ENCODE measurements around the gene HS1BP3. TPM values are rescaled to one million over a fixed set of nuclear protein-coding genes. Genes with fewer than 3 reads are reported as not detected.

HS1BP3 gene
- total and polyA plus RNA-seq, 2 donors (not counting 3 experiments of a cell fraction or from before 2014, with no cell fraction given), result 27.4 to 33.1 TPM

- Histone ChIP-seq H3K79me2 (ENCODE audit: control insufficient read depth, insufficient read depth, low read length) (no peaks in the 10 kb centered on the region), H3K4me3 (replicated peaks in 1 of 3; ENCODE audit: insufficient read depth in 1 of 3, low read depth in 1 of 3, low read length in 3 of 3) (no peak overlapping the region), H4K20me1 (replicated peaks; ENCODE audit: control insufficient read depth, extremely low read depth, insufficient read depth, low read length) (no peaks in the 10 kb centered on the region), H3K9ac (replicated peaks; ENCODE audit: extremely low read depth, insufficient read depth, low read length) (no peak overlapping the region), H2AFZ (ENCODE audit: low read depth, low read length) (no peak overlapping the region), H3K27me3 (ENCODE audit: control insufficient read depth in 2 of 2, insufficient read depth in 2 of 2, low read length in 2 of 2) (no peaks in the 10 kb centered on the region), H3K4me1 (ENCODE audit: control insufficient read depth, extremely low read depth, insufficient read depth, low read length) (peaks cover 8% of the 10 kb centered on the region), H3K9me1 (replicated peaks; ENCODE audit: control insufficient read depth, extremely low read depth, insufficient read depth, low read length) (no peaks in the 10 kb centered on the region), H3K9me3 (replicated peaks; ENCODE audit: control insufficient read depth, insufficient read depth, low read length) (no peaks in the 10 kb centered on the region), H3K27ac (ENCODE audit: insufficient read depth, low read depth, low read length) (no peak overlapping the region), H3K36me3 (ENCODE audit: control insufficient read depth in 2 of 2, extremely low read depth in 1 of 2, insufficient read depth in 2 of 2, low read length in 2 of 2) (peaks cover 0 to 33% of the 10 kb centered on the region in 2 experiments), H3K4me2 (ENCODE audit: insufficient read depth, low read length) (no peak overlapping the region)
- TF ChIP-seq EZH2 (IDR thresholded peaks at IDR 0.05; ENCODE audit: borderline replicate concordance, low read depth, low read length, severe bottlenecking) (no peak), GATA2 (IDR thresholded peaks at IDR 0.05; ENCODE audit: insufficient read depth, insufficient read length, low read depth, low read length) (no peak), JUN (IDR thresholded peaks at IDR 0.05; ENCODE audit: borderline replicate concordance, insufficient read depth, insufficient read length, low read depth) (no peak), POLR2A (IDR thresholded peaks at IDR 0.05; ENCODE audit: low read depth, low read length) (no peak), CTCF (IDR thresholded peaks at IDR 0.05; ENCODE audit: extremely low read depth in 1 of 2, insufficient read depth in 1 of 2, low read depth in 1 of 2, low read length in 2 of 2) (no peak), FOS (IDR thresholded peaks at IDR 0.05; ENCODE audit: borderline replicate concordance, insufficient read depth, low read length) (no peak), MYC (IDR thresholded peaks at IDR 0.05; ENCODE audit: low read depth, low read length) (no peak), POLR2AphosphoS5 (IDR thresholded peaks at IDR 0.05; ENCODE audit: insufficient read depth, low read depth, low read length) (no peak), MAX (IDR thresholded peaks at IDR 0.05; ENCODE audit: insufficient read depth, insufficient read length) (no peak)
- FAIRE-seq (no peak), DNase-seq (ENCODE audit: low read depth, low spot score) (no peak)
- intact Hi-C loops (cut with micrococcal nuclease), result loop anchor here (5.0 kb wide), 1 partner anchor 316 kb away; no protein-coding TSS in a partner anchor
- CTCF ChIA-PET, result interaction anchor here (0.8 to 6.7 kb wide), 34 partner anchors 7 to 549 kb away, joined by 3 to 225 read pairs (median 6); partner anchors contain the start of genes HS1BP3 and RHOB
- dilution Hi-C loops (cut with MboI; ENCODE audit: extremely low pct_ligation_motif_present, low sequenced_read_pairs), result no loop called here
- POLR2A ChIA-PET, result interaction anchor here (1.1 to 1.9 kb wide), 3 partner anchors 193 to 196 kb away, joined by 3 to 12 read pairs (median 5); partner anchors contain the start of gene RHOB
- no TSS peak for BruUV-seq (replicated peaks)
Measured at GRCh38 chr2:20643060-20643459, 7.8 kb downstream of the HS1BP3 start.
